ENCODE measurements around the gene TUBGCP5.

Gene TUBGCP5

DNA sequence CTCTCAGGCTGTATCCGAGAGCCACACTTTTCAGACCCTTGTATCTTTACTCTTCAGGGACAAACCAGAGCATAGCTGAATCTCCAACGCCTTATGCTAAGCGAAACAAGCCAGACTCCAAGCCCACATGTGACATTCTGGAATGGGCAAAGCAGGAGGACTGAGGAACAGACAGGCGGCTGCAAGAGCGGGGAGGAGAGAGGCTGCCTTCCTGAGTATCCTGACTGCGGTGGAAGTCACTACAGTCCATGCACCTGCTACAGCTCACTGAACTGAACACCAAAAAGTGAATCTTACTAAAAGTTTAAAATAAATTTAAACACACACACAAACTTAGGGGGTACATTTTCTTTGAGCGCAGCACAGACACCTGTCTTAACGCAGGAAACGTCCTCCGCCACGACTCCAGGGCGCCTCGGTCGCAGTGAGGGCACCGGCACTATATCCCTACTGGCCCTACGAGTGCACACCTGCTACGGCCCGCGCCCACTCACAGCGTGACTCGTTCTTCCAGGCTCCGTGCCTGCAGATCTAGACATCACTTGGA, 60.6 kb downstream of the TUBGCP5 start:
- ATAC-seq, result peak; percentile 7 to 44

DNA sequence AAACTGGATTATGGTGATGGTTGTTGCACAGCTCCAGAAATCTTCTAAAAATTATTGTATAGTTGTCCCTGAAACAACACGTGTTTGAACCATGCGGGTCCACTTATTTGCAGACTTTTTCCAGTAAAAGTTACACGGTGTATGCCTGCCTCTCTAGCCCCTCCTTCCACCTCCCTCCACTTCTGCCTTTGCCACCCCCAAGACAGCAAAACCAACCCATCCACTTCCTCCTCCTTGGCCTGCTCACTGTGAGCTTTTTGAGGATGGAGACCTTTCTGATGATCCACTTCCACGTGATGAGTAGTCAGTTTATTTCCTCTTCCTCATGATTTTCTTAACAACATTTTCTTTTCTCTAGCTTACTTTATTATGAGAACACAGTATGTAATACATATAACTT, 64.6 kb downstream of the TUBGCP5 start:
- ATAC-seq, result no peak

DNA sequence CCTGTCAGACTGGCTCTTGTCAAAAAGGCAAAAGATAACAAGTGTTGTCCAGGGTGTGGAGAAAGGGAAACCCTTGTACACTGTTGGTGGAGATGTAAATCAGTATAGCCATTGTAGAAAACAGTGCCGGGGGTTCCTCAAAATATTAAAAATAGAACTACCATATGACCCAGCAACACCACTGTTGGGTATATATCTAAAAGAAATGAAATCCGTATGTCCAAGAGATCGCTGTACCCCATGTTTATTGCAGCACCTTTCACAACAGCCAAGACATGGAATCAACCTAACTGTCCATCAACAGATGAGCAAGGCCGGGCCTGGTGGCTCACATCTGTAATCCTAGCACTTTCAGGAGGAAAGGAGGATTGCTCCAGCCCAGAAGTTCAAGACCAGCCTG, 65.4 kb downstream of the TUBGCP5 start:
- no peak for ATAC-seq

DNA sequence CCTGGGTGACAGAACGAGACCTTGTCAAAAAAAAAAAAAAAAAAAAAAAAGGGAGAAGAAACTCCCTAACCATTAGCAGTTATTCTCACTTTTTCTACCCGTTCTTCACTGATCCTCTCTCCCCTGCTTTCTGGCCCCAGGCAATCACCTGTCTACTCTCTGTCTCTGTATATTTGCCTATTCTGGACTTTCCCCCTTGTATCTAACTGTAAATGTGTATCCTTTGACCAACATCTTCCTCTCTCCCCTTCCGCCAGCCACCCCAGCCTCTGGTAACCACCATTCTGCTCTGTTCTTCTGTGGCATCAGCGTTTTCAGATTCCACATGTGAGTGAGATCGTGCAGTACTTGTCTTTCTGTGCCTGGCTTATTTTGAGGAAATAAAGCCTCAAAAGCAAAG, 66.1 kb downstream of the TUBGCP5 start:
- no peak for ATAC-seq

DNA sequence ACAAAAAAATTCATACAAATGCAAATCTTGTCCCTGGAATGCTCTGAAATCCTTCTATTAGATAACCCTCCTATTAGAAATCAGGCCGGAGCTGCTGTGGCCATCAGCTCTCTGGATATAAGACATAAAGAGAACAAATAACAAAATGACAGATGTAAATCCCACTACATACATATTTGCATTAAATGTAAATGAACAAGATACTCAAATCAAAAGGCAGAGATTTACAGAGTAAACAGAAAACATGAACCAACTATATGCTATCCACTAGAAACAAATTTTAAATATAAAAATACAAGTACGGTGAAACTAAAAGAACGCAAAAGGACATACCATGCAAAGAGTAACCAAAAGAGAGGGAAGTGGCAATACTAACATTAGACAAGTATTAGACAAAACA, 69.9 kb downstream of the TUBGCP5 start:
- ATAC-seq, result no peak

DNA sequence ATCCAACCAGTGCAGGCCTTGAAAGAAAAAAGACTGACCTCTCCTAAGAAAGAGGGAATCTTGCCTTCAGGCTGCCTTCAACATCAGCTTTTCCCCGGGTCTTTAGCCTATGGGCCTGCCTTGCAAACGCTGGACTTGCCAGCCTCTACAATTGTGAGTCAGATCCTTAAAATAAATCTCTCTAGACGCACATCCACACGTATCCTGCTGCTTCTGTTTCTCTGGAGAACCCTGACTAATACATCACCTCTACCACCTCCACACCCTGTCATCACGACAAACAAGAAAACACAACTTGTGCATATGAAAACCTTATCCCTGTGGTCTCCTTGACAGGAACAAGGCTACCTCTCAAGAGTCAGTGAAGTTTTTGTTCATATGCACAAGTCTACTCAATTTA, 71.0 kb downstream of the TUBGCP5 start:
- no peak for ATAC-seq

DNA sequence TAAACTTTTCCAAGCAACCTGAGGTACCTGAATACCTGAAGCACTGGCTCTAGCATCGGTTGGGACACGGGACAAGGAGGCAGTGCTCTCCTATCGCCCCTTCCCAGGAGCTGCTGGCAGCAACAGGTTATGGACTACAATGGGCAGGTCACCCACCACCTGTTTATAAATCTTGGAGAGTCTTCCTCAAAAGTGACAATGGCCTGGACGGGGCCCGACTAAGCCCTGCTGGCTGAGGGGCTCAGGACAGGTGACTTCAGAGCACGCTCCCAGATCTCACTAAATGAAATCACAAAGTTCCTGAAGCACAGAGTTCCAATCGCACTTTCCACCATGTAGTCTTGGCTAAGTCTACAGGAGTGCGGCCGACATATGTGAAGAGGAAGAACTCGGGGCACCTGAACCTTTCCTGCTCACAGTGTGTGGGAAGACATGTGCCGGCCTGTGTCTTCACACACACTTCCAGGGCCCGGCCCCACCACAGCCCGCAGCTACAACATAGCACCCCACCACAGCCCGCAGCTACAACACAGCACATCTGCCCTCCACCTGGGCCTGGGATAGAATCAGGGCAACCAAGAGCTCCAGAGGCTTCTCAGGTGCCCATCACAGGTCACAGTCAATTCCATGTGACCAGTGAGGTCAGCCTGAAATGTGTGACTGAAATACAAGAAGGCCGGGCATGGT, 72.1 kb downstream of the TUBGCP5 start:
- no peak for ATAC-seq

DNA sequence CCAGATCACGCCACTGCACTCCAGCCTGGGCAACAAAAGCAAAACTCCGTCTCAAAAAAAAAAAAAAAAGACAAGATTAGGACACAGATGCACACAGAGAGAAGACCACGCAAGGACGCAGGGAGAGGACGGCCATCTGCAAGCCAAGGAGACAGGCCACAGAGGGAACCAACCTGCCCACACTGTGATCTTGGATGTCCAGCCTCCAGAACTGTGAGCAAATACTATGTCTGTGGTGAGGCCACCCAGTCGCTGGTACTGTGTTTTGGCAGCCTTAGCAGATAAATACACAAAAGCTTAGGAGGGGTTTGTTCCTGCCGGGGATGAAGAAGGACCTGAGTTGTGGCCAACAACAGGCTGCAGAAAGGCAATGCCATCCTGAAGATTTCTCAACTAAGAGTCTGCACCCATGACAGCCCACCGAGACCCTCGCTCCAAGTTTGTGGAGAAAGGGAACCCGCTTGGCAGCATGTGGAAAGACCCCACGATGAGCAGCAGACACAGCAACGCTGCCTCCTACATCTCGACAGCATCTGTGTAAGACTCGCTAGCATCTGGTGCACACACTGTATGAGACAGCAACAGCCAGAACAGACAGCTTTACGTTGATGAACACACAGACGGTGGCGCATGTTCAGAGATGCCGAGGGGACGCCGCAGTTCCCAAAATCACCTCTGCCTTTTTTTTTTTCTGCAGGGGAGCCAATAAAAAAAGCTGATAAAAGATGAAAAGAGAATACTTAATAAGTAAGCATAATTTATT, 72.9 kb downstream of the TUBGCP5 start:
- no peak for ATAC-seq

DNA sequence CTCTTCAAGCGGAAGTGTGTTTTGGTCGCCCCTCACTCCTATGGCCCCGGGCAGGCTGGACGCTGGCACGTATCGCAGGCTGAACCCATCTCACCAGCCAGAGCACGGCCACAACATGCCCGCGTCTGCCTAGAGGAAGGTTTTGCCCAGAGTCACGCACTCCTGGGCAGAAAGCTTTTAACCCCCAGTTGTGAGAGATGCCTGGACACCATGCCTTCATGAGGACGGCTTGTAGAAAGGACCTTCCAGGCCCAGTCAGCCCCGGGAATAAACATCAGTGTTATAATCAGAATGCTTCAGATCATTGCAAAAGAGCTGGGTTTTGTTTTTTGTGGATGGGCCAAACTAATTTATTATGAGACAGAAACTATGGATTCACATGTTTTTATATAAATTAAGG, 75.7 kb downstream of the TUBGCP5 start:
- ATAC-seq, result no peak

DNA sequence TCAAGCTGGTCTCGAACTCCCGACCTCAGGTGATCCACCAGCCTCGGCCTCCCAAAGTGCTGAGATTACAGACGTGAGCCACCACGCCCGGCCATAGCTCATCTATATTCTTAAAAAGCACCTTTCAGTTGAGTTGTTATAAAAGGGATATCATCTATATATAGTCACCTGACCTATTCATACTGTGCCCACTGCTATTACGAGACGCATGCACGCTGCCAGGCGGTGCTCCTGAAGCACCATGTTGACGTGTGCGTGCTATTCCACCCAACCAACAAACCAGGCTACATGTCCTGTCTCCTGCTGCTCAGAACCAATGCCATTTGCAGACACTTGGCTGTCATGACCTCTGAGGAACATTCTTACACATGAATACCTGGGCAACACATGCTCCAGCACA, 76.8 kb downstream of the TUBGCP5 start:
- no peak for ATAC-seq

DNA sequence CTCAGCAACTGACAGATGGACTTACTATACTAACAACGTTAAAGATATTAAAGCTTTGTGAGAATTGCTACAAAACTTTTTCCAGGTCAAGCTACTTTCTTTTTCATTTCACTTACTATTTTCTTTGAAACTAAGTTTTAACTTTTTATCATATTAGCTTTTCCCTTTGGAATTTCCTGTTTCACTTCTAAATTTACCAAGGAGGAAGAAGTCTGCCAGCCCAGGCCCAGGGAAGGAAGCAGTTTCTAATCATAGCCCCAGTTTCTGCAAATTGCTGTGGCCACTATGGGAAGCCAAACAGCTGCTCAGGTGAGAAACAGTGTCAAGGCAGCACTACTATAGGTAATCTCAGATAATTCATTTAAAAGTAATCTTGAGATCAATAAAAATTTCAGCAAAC, 77.6 kb downstream of the TUBGCP5 start:
- no peak for ATAC-seq

DNA sequence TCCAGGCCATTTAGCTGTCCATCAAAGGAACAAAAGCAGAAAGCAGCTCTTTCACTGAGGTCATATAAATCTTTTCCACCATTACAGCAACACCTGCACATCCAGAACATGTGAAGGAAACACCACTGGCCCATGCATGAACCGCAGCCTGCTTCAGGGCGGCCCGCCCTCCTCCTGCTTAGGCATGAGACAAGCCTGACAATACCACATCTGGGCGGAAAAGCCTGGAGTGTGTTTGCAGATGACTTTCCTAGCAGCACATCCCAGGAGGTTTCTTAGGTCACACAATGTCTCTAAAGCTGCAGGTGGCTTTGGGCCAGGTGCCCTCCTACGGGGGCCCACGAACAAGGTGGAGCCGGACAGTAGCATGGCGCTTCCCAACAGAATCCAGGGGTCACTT, 78.8 kb downstream of the TUBGCP5 start:
- no peak for ATAC-seq

DNA sequence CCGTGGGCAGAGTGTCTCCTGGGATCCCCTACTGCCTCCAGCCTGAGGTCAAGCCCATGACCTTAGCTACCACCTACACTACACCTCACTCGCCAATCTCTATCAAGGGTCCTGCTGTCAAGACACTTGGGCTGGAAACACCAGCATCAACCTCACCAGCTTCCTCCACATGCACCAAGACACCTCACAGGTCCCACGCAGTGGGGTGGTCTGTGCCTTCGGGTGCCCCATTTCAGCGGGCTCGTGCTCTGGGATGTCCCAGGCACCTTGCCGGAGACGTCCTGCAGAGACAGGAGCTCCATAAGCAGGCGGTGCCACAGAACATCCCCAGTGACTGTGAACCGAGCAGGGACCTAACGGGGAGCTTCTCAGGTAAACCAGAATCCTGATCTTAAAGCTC, 79.2 kb downstream of the TUBGCP5 start:
- ATAC-seq, result no peak

DNA sequence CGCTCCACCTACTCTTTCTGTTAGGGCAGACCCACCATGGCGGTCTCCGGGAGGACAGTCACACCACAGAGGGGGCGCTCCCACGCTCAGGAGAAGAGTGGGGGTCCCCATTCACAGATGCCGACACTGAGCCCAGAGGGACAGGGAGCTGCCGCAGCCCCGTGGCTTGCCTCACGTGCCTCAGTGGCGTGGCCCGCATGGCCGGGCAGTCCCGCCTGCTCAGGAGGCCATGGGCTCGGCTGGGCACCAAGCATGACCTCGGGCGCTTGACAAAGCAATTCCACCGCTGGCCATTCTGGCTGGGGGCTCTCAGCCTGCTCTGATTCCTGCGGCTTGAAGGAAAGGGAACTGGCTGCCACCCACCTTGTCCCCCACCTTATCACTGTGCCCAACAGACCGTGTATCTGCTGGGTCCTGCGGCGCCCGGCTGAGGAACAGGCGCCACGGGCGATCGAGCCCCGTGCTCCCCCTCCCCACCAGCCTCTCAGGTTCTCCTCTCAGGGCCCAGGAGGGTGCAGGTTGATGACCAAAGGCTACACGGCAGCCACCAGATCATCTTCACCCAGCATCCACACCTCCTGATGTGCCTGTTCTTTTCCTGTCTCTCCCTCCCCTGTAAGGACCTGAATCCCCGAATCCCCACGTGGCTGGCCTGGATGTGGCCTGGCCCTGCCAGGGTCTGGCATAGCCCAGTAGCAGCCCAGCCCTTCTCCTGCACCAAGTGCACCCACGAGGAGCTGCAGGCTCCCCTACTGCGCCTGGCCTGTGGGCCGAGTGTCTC, 79.9 kb downstream of the TUBGCP5 start:
- no peak for ATAC-seq

DNA sequence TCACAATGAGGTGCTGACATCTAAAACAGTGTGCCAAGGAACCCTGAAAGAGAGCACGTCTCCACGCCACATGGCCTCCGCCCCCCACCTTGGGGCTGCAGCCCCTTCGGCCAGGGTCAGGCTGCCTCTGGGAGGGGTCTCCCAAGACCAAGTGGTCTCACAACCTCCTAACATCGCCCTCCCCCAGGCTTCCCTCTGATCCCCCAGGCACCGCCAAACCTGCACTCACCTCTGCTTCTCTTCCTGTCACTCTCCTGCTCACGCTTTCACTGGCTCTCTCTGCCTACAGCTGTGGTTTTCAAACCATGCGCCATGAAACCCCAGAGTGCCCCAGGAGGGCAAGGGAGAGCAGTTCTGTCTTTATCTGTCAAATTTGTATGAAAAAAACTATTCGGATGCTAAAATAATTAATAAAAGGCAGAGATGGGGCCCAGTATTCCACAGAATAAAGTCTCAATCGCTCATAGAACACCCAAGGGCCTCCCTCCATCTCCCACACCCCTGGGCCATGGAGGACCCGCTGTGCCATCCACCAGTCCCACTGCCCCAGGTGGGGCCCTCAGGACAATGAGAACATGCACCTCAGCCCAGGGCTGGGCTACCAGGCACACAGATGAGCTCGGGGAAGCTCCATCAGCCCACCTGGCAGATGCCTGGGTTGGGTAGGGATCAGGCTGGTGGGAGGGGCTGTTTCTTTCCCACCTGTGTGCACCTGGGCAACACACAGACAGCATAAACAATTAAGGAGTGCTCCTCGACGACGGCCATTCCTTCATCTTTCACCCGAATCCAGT, 80.7 kb downstream of the TUBGCP5 start:
- no peak for ATAC-seq

DNA sequence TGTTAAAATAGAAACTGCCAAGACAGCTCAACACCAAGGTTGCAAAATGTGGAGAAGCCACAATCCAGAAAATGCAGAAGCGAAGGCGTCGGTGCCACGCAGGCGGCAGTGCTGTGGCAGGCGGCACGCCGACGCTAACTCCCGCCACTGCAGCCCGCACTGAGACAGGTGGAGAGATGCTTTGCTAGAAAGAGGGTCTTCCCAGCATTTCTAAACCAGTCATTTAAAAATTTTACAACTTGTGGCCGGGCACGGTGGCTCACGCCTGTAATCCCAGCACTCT, 82.5 kb downstream of the TUBGCP5 start:
- no peak for ATAC-seq

DNA sequence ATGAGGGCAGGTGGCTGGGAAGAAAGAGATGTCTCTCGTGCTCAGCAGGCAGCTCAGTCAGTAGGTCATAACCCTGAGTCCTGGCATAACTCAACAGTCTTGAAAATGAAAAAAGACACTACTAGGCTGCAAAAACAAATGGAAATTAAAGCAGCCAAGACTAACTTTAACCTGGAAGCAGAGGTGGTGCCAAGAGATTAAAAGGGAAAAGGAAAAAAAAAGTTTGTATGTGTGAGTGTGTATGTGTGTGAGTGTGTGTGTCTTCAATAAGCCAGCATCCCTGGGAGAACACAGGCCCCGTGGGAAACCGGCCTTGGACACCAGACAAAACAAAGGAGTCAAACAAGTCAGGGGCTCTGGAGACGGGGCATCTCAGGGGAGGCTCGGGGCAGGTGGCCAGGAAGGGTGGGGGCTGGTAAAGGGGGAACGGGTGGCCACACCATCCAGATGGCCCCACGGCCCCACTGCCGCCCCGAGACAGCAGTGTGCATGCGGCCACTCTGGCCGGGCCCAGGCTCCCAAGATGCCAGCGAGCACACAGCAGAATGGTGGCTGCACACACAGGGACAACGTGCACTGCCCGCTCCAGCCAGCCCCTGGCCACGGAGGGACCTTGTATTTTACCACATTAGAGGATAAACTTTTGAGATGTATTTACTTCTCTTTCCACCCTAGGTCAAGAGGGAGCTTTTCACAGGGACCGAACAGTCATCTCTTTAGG, 83.0 kb downstream of the TUBGCP5 start:
- no peak for ATAC-seq

DNA sequence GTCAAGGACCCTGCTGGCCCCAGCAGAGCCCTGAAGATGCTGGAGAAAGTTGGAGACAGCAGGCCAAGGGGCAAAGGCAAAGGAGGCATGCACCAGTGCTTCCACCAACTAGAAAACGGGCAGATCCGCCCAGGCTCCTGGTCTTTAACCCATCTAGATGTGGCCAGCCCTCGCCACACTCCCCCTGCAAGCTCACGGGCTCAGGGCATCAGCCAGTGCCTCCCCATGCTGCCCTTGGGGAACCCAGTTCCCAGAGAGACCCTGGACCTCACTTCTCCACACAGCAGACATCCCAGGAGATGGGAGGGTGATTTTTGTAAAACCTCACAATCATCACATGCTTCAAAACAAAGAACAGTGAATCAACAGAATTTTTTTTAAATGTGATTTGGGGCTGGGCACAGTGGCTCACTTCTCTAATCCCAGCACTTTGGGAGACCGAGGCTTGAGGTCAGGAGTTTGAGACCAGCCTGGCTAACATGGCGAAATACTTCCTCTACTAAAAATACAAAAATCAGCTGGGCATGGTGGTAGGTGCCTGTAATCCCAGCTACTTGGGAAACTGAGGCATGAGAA, 83.7 kb downstream of the TUBGCP5 start:
- ATAC-seq, result no peak

DNA sequence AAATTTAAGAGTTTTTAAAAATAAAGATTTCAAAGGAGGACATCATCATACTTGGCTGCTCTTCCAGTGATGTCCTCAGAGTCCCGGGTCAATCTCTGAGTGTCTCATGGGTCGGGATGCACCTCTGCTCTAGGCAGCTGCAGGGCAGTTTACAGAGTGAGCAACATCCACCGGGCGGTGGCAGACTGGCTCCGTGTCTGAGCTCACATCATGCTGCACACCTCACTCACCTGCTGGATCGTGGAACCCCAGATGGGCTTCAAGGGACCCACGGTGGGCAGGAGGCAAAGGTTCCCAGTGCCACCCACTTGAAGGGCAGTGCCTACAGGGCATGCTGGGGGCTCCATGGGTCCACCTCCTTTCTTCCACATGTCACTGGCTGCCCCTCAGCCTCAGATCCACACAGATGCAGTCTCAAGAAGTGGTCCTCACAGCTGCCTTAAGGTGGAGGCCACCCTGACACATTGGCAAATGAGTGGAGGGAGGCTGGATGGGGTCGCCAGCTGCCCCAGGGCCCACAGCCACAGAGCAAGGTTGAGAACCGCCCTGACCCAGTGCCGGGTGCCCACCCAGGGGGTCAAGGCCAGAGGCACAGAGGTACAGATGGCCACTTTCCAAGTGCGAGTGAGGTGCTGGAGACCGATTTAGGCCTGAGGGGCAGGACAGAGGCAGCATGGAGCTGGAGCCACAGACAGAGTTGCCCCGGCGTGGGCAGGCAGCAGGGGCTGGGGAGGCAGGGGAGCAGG, 84.4 kb downstream of the TUBGCP5 start:
- ATAC-seq, result no peak

DNA sequence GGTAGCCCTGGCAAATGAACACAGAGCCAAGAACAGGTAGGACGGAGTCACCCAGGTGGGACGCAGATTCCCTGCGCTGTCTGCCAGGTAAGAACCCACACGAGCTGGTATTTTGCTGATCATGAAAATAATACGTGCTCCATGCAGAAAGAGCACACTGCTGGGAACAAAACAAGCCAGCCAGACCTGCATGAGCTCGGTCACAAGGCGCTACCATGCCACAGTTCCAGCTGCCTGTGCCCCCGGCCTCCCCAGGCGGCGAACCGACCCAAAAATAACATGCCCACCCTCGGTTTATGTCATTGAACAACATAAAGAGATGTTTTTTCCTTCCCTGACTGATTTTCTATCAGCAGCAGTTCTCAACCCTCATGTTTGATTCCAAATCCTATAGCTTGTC, 85.0 kb downstream of the TUBGCP5 start:
- no peak for ATAC-seq

Data from activated CD4-positive, CD25-positive, alpha-beta regulatory T cell treated with anti-CD3 and anti-CD28 coated beads, Interleukin-2, amount 50 U/mL, for 24 hours (primary cell).